HG03039 (cell line): ENCODE results near the gene CRTAC1.
A peak's percentile ranks its signal among the peaks of the same experiment; 100 is the strongest.

ENCODE experiments used
- ATAC-seq: cut with Tn5 transposase; IDR thresholded peaks from one replicate; pipeline ENCODE4 v1.9.1; 2021; ENCODE audit warnings: mild to moderate bottlenecking, moderate library complexity; ENCODE audit not compliant: unreplicated experiment

The CRTAC1 gene

GRCh38 chr10:97875391-97875790 is 155.0 kb downstream of the CRTAC1 start:
- ATAC-seq, result no peak

GRCh38 chr10:97874332-97874731 is 156.1 kb downstream of the CRTAC1 start:
- no peak for ATAC-seq

GRCh38 chr10:97873569-97873968 is 156.9 kb downstream of the CRTAC1 start:
- no peak for ATAC-seq

GRCh38 chr10:97870990-97871389 is 159.4 kb downstream of the CRTAC1 start:
- ATAC-seq, result no peak

- ATAC-seq, result peak; percentile 78
Measured at GRCh38 chr10:97869091-97870042, 161.1 kb downstream of the CRTAC1 start.

GRCh38 chr10:97868134-97868685 is 162.2 kb downstream of the CRTAC1 start:
- ATAC-seq, result no peak

GRCh38 chr10:97867220-97867800 is 163.1 kb downstream of the CRTAC1 start:
- ATAC-seq, result no peak

- no peak for ATAC-seq
Measured at GRCh38 chr10:97866524-97867219, 163.7 kb downstream of the CRTAC1 start.

- ATAC-seq, result no peak
Measured at GRCh38 chr10:97865488-97865887, 164.9 kb downstream of the CRTAC1 start.

GRCh38 chr10:97863808-97864207 is 166.6 kb downstream of the CRTAC1 start:
- no peak for ATAC-seq

GRCh38 chr10:97861924-97862323 is 168.5 kb downstream of the CRTAC1 start:
- ATAC-seq, result no peak

- ATAC-seq, result no peak
Measured at GRCh38 chr10:97861097-97861750, 169.2 kb downstream of the CRTAC1 start.

- ATAC-seq, result no peak
Measured at GRCh38 chr10:97858001-97858439, 172.4 kb downstream of the CRTAC1 start.

- no peak for ATAC-seq
Measured at GRCh38 chr10:97854743-97855142, 175.7 kb downstream of the CRTAC1 start.

GRCh38 chr10:97852840-97853405 is 177.5 kb downstream of the CRTAC1 start:
- no peak for ATAC-seq

- ATAC-seq, result no peak
Measured at GRCh38 chr10:97852277-97852676, 178.1 kb downstream of the CRTAC1 start.

GRCh38 chr10:97851341-97852001 is 178.9 kb downstream of the CRTAC1 start:
- no peak for ATAC-seq

GRCh38 chr10:97850446-97850845 is 180.0 kb downstream of the CRTAC1 start:
- no peak for ATAC-seq

GRCh38 chr10:97849687-97850402 is 180.6 kb downstream of the CRTAC1 start, which contains the start of gene GOLGA7B:
TSS of gene GOLGA7B (plus strand) at chr10:97849843. CDS start at chr10:97850304, 461 bp downstream.
- no peak for ATAC-seq
